Measurements from ENCODE around the gene SULT1E1.

SULT1E1 gene

GRCh38 chr4:69860052-69860451, at the start of gene SULT1E1:
Gene SULT1E1, minus strand, starts transcription at chr4:69860145. Its CDS starts 2,501 bp downstream, at chr4:69857644.
- no peak for DNase-seq

GRCh38 chr4:69909195-69909594, 49.2 kb upstream of the SULT1E1 start:
- DNase-seq: no peak

- DNase-seq: no peak
Observed at GRCh38 chr4:69907151-69907550, 47.2 kb upstream of the SULT1E1 start.

- DNase-seq: no peak
Observed at GRCh38 chr4:69896530-69897116, 36.7 kb upstream of the SULT1E1 start.

- no peak for DNase-seq
Observed at GRCh38 chr4:69894721-69895120, 34.8 kb upstream of the SULT1E1 start.

- no peak for DNase-seq
Observed at GRCh38 chr4:69894186-69894585, 34.2 kb upstream of the SULT1E1 start.

GRCh38 chr4:69888336-69888735, 28.4 kb upstream of the SULT1E1 start:
- DNase-seq: no peak

GRCh38 chr4:69882150-69882549, 22.2 kb upstream of the SULT1E1 start:
- DNase-seq: no peak

- no peak for DNase-seq
Observed at GRCh38 chr4:69881173-69881773, 21.3 kb upstream of the SULT1E1 start.

GRCh38 chr4:69878250-69878649, 18.3 kb upstream of the SULT1E1 start:
- DNase-seq: no peak

- no peak for DNase-seq
Observed at GRCh38 chr4:69877453-69877852, 17.5 kb upstream of the SULT1E1 start.

GRCh38 chr4:69876071-69876470, 16.1 kb upstream of the SULT1E1 start:
- no peak for DNase-seq

- DNase-seq: no peak
Observed at GRCh38 chr4:69875576-69875975, 15.6 kb upstream of the SULT1E1 start.

- DNase-seq: no peak
Observed at GRCh38 chr4:69874507-69874906, 14.6 kb upstream of the SULT1E1 start.

- no peak for DNase-seq
Observed at GRCh38 chr4:69861756-69862155, 1.8 kb upstream of the SULT1E1 start.

GRCh38 chr4:69860521-69861298, 765 bp upstream of the SULT1E1 start:
- no peak for DNase-seq

- DNase-seq: no peak
Observed at GRCh38 chr4:69859140-69859685, 732 bp downstream of the SULT1E1 start.

GRCh38 chr4:69858690-69859089, 1.3 kb downstream of the SULT1E1 start:
- DNase-seq: no peak

- no peak for DNase-seq
Observed at GRCh38 chr4:69855822-69856221, 4.1 kb downstream of the SULT1E1 start.

- no peak for DNase-seq
Observed at GRCh38 chr4:69849969-69850368, 10.0 kb downstream of the SULT1E1 start.

- no peak for DNase-seq
Observed at GRCh38 chr4:69849297-69849696, 10.6 kb downstream of the SULT1E1 start.

GRCh38 chr4:69848028-69848427, 11.9 kb downstream of the SULT1E1 start:
- DNase-seq: no peak

GRCh38 chr4:69843932-69844331, 16.0 kb downstream of the SULT1E1 start:
- DNase-seq: no peak

GRCh38 chr4:69843301-69843700, 16.6 kb downstream of the SULT1E1 start:
- DNase-seq: no peak
